Epithelial cell of esophagus (primary cell): ENCODE data around the gene SYPL2.

ENCODE experiments used
- DNase-seq: peaks from one replicate; pipeline ENCODE4 v3.0.0; 2010; ENCODE audit warnings: low read depth
- H3K4me3 ChIP-seq: 2 replicates; pipeline ENCODE4 v1.5.1; 2011; ENCODE audit warnings: mild to moderate bottlenecking, low read length, control low read depth
- TF ChIP-seq, protein P1 (sequence below): IDR thresholded peaks from 2 replicates; pipeline ENCODE4 v1.5.1; 2011; ENCODE audit warnings: low read depth, mild to moderate bottlenecking, low read length, control low read depth, inconsistent platforms; ENCODE audit not compliant: insufficient read depth; ENCODE audit errors: missing control alignments

SYPL2 gene

DNA sequence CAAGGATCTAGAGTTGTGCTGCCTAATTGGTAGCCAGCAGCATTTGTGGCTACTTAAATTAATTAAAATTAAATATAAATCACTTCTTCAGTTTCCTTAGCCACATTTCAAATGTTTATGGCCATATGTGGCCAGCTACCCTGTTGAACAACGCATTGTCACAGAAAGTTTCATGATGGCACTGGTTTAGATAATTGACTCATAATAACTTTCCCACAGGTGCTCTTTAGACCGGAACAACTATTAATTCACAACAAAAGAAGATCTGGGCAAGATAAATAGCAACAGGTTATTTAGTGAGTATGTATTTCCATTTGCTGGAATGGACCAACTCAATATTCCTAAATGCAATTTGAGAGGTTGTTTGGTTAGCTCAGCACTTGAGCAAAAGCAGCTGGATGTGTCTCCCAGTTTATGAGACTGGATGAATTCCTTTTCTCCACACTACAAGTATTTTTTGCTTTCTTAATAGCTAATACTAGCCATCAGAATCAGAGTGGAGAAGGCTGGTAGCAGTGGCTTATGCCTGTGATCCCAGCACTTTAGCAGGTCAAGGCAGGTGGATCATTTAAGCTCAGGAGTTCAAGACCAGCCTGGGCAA is 46.9 kb downstream of the SYPL2 start:
- no peak for DNase-seq
- TF ChIP-seq, protein P1, sequence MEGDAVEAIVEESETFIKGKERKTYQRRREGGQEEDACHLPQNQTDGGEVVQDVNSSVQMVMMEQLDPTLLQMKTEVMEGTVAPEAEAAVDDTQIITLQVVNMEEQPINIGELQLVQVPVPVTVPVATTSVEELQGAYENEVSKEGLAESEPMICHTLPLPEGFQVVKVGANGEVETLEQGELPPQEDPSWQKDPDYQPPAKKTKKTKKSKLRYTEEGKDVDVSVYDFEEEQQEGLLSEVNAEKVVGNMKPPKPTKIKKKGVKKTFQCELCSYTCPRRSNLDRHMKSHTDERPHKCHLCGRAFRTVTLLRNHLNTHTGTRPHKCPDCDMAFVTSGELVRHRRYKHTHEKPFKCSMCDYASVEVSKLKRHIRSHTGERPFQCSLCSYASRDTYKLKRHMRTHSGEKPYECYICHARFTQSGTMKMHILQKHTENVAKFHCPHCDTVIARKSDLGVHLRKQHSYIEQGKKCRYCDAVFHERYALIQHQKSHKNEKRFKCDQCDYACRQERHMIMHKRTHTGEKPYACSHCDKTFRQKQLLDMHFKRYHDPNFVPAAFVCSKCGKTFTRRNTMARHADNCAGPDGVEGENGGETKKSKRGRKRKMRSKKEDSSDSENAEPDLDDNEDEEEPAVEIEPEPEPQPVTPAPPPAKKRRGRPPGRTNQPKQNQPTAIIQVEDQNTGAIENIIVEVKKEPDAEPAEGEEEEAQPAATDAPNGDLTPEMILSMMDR: no peak
- H3K4me3 ChIP-seq: no peak overlapping the region

DNA sequence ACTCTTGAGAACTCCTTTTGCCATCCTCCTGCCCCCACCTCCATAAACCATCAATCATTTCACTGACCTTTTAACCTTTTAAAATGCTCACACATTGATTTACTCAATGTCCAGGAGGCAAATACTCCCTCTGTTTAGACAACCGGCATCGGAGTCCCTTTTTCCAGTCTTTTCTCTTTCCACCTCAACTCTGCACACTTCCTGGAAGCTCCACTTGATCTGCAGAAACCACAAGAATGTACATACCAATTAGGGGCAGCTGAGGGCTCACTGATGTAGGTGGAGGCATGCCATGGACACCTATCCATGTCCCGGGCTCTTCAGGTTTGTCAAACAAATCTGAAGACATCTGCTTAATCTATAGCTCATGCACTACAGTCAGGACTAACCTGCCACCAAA is 48.5 kb downstream of the SYPL2 start:
- DNase-seq: no peak
- no peak overlapping the region for H3K4me3 ChIP-seq
- TF ChIP-seq, protein P1: no peak

DNA sequence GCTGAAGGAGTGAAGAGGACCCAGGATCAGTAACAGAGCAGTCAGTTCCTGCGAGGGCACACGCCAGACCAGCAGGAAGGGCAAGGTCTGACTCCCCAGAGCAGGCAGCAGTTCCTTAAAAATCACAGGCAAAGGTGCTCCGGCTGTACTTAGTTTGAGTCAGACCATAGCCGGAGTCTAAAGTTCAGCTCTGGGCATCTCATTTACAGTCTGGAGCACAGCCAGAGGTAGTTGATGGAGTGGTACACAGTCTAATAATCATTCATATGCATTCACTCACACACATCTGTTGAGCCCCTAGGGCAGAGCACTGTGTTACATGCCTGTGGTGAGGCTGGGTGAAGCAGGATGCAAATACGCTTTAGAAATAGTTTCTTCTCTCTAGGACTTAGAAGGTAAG is 50.5 kb downstream of the SYPL2 start:
- H3K4me3 ChIP-seq: no peak overlapping the region
- peak; percentile 32 for DNase-seq
- TF ChIP-seq, protein P1: no peak

DNA sequence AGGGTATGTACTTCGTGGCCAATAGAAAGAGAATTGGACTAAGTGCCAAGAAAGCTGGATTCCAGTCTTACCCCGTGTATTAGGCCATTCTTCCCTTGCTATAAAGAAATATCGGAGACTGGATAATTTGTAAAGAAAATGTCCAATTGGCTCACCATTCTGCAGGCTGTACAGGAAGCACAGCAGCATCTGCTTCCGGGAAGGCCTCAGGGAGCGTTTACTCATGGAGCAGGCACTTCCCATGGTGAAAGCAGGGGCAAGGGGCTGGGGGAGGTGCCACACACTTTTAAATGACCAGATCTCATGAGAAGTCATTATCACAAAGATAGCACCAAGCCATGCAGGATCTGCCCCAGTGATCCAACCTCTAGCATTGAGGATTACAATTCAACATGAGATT is 51.0 kb downstream of the SYPL2 start:
- TF ChIP-seq, protein P1: no peak
- no peak overlapping the region for H3K4me3 ChIP-seq
- DNase-seq: no peak

DNA sequence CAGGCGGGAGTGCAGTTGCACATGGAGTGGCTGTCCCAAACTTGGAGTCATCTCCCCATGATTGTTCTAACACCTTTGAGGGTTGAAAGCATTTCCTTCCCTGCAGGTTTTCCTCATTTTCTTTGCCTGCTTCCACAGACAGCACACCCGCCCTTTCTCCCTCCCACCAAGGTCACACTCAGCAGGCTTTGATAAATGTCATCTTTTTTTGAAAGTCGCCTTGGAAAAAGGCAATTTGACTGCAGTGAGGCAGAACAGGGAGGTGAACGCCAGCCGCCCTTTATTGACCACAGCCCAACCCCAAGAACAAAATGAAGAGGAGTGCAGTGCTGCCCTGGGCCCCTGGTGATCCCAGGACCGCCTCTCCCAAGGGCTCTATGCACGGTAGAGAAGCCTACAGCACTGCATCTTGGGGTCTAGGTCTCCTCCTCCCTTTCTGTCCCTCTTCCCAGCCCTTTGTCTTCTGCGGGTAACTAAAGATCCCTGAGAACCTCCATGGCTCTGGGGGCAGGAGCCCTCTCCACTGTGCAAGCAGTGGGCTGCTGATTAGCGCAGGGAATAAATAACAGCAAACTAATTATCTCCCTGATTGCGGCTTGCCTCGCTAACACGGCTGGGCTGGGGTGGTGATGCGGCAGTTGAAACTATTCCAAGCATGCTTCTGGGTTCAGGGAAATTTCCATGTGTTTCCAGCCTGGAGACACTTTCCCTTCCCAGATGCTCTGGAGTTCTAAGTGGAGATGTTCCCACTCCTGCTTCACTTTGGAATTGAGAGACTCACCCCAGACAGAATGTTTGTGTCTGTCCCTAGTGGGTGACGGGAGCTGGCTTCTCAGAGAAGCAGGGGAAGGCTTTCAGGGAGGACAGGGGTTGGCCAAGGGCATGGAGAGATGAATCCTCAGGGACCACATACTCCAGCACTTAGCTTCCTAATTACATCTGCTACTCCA is 54.9 kb downstream of the SYPL2 start:
- TF ChIP-seq, protein P1: no peak
- H3K4me3 ChIP-seq: no peak overlapping the region
- no peak for DNase-seq

DNA sequence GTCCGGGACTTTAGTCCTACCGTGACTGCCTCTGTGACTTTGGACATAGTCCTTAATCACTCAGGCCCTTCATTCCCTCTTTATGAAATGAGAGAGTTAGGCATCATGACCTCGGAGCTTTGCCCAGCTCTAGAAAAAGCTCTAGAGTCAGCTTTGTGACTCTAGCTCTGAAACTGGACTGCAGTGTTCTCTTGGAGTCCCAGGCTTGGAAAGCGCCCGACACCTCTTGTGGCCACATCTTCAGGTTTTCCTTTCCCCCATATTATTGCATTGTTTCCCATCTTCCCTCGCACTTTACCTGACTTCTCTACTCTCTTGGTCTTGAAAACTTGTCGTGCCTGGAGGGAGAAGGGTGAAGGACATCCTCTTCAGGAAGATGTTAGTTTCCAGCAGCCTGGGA is 55.7 kb downstream of the SYPL2 start:
- TF ChIP-seq, protein P1: no peak
- H3K4me3 ChIP-seq: no peak overlapping the region
- DNase-seq: no peak
